H1 (cell line): ENCODE data around the gene USP36.
"Not testable (repeated sequence)": the region's sequence is repeated elsewhere in the genome, so short reads cannot be mapped to it uniquely, and the experiment has no call there.

ENCODE experiments used
- BACH1 ChIP-seq: IDR thresholded peaks from 2 replicates; pipeline ENCODE4 v1.6.1; 2012; ENCODE audit warnings: low read length, improper control_type of control experiment
- CHD2 ChIP-seq: IDR thresholded peaks from 2 replicates; pipeline ENCODE4 v1.6.1; 2012; ENCODE audit warnings: low read length, improper control_type of control experiment
- EP300 ChIP-seq, 2 experiments: IDR thresholded peaks; 1 replicate in 1 of 2; 2 replicates in 1 of 2; pipeline ENCODE4 v1.6.1; 2011 to 2012; ENCODE audit warnings: low read depth in 2 of 2, low read length in 2 of 2, mild to moderate bottlenecking in 2 of 2, borderline replicate concordance in 1 of 2, inconsistent platforms in 1 of 2, moderate library complexity in 1 of 2
- EZH2 ChIP-seq: fragments of 200-600 bp; sonication (generic); IDR thresholded peaks from 2 replicates; pipeline ENCODE4 v1.7.1; 2012; ENCODE audit warnings: low read depth, mild to moderate bottlenecking, moderate library complexity, low read length, inconsistent platforms; ENCODE audit not compliant: severe bottlenecking
- GABPA ChIP-seq: IDR thresholded peaks from 2 replicates; pipeline ENCODE4 v1.6.1; 2011; ENCODE audit warnings: mild to moderate bottlenecking, low read length, moderate library complexity, borderline replicate concordance; ENCODE audit not compliant: insufficient read depth
- HDAC6 ChIP-seq: IDR thresholded peaks from one replicate; pipeline ENCODE4 v1.7.1; 2012; ENCODE audit warnings: low read depth, mild to moderate bottlenecking, inconsistent platforms, low read length, moderate library complexity
- JUND ChIP-seq: IDR thresholded peaks from 2 replicates; pipeline ENCODE4 v1.6.1; 2011; ENCODE audit warnings: mild to moderate bottlenecking, improper control_type of control experiment, low read length
- MAFK ChIP-seq: IDR thresholded peaks from 2 replicates; pipeline ENCODE4 v1.6.1; 2012; ENCODE audit warnings: low read depth, mild to moderate bottlenecking, improper control_type of control experiment, low read length
- POLR2A ChIP-seq, 2 experiments: IDR thresholded peaks; 1 replicate in 1 of 2; 2 replicates in 1 of 2; pipeline ENCODE4 v1.6.1; 2011; ENCODE audit warnings: low read depth in 2 of 2, low read length in 2 of 2, mild to moderate bottlenecking in 2 of 2; ENCODE audit errors: control extremely low read depth in 1 of 2
- RNF2 ChIP-seq: fragments of 200-900, 300-1000 bp; sonication (generic); IDR thresholded peaks from 2 replicates; pipeline ENCODE4 v1.7.1; 2016; ENCODE audit warnings: borderline replicate concordance, low read depth, mild to moderate bottlenecking, antibody characterized with exemption, low read length; ENCODE audit not compliant: poor library complexity, severe bottlenecking; ENCODE audit errors: missing control alignments
- SIN3A ChIP-seq, 2 experiments: IDR thresholded peaks in 1 of 2; conservative IDR thresholded peaks in 1 of 2; 2 replicates each; pipeline ENCODE4 v1.6.1; 2011 to 2012; ENCODE audit warnings: low read length in 2 of 2, improper control_type of control experiment in 1 of 2, low read depth in 1 of 2, mild to moderate bottlenecking in 1 of 2
- TAF7 ChIP-seq: optimal IDR thresholded peaks from 2 replicates; pipeline ENCODE3; 2011; ENCODE audit warnings: low read depth, mild to moderate bottlenecking, inconsistent platforms, low read length, moderate library complexity, borderline replicate concordance
- TF ChIP-seq, protein P1 (sequence below), 3 experiments: IDR thresholded peaks; 1 replicate in 2 of 3; 2 replicates in 1 of 3; pipeline versions ENCODE4 v1.5.1 to v1.6.1; 2011; ENCODE audit warnings: low read length in 3 of 3, mild to moderate bottlenecking in 3 of 3, inconsistent platforms in 2 of 3, low read depth in 1 of 3, moderate library complexity in 1 of 3; ENCODE audit not compliant: insufficient read depth in 1 of 3; ENCODE audit errors: control extremely low read depth in 1 of 3

DNA sequence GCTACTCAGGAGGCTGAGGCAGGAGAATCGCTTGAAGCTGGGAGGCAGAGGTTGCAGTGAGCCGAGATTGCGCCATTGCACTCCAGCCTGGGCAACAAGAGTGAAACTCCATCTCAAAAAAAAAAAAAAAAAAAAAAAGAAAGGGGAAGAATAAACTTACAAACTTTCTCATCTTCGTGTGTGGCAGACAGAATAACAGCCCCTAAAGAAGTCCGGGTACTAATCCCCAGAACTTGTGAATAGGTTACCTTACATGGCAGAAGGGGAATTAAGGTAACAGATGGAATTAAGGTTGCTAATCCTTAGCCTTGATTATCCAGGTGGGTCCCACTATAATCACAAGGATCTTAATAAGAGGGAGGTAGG lies 61.3 kb downstream of the USP36 start:
- TF ChIP-seq EZH2; RNF2; MAFK; POLR2A (IDR thresholded peaks at IDR 0.05; ENCODE audit: control extremely low read depth in 1 of 2, low read depth in 2 of 2, low read length in 2 of 2); JUND; EP300 (IDR thresholded peaks at IDR 0.05; ENCODE audit: borderline replicate concordance in 1 of 2, low read depth in 2 of 2, low read length in 2 of 2); SIN3A (conservative IDR thresholded peaks at IDR 0.05 in 1 of 2, IDR thresholded peaks at IDR 0.05 in 1 of 2; ENCODE audit: low read depth in 1 of 2, low read length in 2 of 2); HDAC6; TAF7; GABPA; CHD2; BACH1: not testable (repeated sequence)
- TF ChIP-seq, protein P1, sequence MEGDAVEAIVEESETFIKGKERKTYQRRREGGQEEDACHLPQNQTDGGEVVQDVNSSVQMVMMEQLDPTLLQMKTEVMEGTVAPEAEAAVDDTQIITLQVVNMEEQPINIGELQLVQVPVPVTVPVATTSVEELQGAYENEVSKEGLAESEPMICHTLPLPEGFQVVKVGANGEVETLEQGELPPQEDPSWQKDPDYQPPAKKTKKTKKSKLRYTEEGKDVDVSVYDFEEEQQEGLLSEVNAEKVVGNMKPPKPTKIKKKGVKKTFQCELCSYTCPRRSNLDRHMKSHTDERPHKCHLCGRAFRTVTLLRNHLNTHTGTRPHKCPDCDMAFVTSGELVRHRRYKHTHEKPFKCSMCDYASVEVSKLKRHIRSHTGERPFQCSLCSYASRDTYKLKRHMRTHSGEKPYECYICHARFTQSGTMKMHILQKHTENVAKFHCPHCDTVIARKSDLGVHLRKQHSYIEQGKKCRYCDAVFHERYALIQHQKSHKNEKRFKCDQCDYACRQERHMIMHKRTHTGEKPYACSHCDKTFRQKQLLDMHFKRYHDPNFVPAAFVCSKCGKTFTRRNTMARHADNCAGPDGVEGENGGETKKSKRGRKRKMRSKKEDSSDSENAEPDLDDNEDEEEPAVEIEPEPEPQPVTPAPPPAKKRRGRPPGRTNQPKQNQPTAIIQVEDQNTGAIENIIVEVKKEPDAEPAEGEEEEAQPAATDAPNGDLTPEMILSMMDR (IDR thresholded peaks at IDR 0.05; ENCODE audit: control extremely low read depth in 1 of 3, insufficient read depth in 1 of 3, low read depth in 1 of 3, low read length in 3 of 3) = not testable (repeated sequence)
